Omental fat pad (tissue), 4 donors: ENCODE measurements around the gene SIL1. TPM values are rescaled to one million over a fixed set of nuclear protein-coding genes. Genes with fewer than 3 reads are reported as not detected.

Source experiments
- ATAC-seq: fragments of 150-250 bp; one replicate; pipeline ENCODE4 v1.9.1; 2016; ENCODE audit warnings: mild to moderate bottlenecking, moderate library complexity; ENCODE audit not compliant: low FRiP score
- DNase-seq: peaks from one replicate; pipeline ENCODE4 v3.0.0-alpha.2; 2019; ENCODE audit warnings: low spot score
- CTCF ChIP-seq, 3 donors: fragments of 450-650 bp; IDR thresholded peaks; one replicate each; pipeline ENCODE4 v1.5.1; 2016 to 2017; ENCODE audit warnings: antibody characterized with exemption in 3 of 3, mild to moderate bottlenecking in 3 of 3, moderate library complexity in 2 of 3
- total RNA-seq, 4 donors: library from RNA; depleted of rRNA; stranded (reverse); fragments of >200 nt; gene quantifications; one replicate each; pipeline ENCODE4 v1.1.0, GENCODE V29; 2016

SIL1 gene
- total RNA-seq, 4 donors from 2014 or later, result 34.7 to 66.0 (median 38.9) TPM

GRCh38 chr5:139148986-139149385 lies 49.2 kb downstream of the SIL1 start:
- ATAC-seq (no peak), DNase-seq (no peak)
- no peak for TF ChIP-seq CTCF (IDR thresholded peaks at IDR 0.05)

DNA sequence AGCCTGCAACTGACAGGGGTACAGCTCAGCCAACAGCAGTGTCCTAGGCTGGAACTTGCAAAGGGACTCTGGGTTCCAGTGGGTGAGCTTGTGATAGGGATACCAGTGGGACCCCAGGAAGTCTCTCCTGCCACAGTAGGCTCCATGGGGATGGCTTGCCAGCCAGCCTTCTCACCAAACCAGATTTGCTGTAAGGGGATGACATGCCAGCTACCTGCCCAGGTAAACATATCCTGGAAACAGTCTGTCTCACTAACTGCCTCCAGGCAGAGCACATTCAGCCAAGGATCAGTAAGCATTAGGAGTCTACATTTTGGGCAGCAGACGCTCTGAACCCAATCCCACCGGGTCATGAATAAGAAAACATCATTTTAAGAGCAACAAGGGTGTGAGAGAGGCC lies 49.9 kb downstream of the SIL1 start:
- ATAC-seq, result no peak
- no peak for DNase-seq
- no peak for TF ChIP-seq CTCF (IDR thresholded peaks at IDR 0.05)

- ATAC-seq, result no peak
- no peak for DNase-seq
- no peak for TF ChIP-seq CTCF (IDR thresholded peaks at IDR 0.05)
Observed at GRCh38 chr5:139147483-139148087, 50.6 kb downstream of the SIL1 start.

DNA sequence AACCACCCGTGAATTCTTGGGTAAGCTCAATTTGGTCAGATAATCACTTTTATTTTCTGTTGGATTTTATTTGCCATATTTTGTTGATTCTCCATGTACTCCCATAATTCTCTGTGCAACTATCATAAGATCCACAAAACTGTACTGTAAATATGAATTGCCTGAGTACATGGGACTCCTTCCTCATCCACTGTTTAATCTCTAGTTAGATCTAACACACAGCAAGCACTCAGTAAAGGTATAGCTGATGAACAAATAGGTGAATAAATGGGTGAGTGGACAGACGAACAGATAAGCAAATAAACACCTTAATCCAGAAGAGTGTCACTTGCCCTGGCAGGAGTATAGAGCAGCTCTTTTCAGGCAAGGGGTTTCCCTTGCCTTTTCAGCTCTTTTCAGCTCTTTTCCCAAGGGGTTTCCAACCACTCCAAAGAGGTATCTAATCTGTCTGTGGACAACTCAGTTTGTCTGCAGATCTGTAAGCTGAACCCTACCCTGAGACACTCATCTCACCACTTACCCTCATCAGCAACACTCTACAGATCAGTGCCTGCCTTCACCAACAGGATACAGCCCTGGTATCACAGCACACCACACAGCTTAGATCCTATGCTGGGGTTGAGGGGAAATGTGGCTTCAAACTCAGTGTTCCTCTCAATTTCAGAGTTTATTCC lies 51.2 kb downstream of the SIL1 start:
- DNase-seq (no peak), ATAC-seq (no peak)
- TF ChIP-seq CTCF (IDR thresholded peaks at IDR 0.05), result no peak

GRCh38 chr5:139141446-139142204 lies 56.5 kb downstream of the SIL1 start:
- ATAC-seq (peak; percentile 74), DNase-seq (no peak)
- TF ChIP-seq CTCF (IDR thresholded peaks at IDR 0.05), result no peak

GRCh38 chr5:139140591-139141071 lies 57.5 kb downstream of the SIL1 start:
- no peak for TF ChIP-seq CTCF (IDR thresholded peaks at IDR 0.05)
- ATAC-seq (no peak), DNase-seq (no peak)
